NCI-H2196 (cell line): ENCODE measurements around the gene ZEB1.

Experiments used
- DNase-seq: peaks from one replicate; lab custom pipeline; 2025; ENCODE audit not compliant: unreplicated experiment; lab: John Stamatoyannopoulos, UW

The ZEB1 gene

DNA sequence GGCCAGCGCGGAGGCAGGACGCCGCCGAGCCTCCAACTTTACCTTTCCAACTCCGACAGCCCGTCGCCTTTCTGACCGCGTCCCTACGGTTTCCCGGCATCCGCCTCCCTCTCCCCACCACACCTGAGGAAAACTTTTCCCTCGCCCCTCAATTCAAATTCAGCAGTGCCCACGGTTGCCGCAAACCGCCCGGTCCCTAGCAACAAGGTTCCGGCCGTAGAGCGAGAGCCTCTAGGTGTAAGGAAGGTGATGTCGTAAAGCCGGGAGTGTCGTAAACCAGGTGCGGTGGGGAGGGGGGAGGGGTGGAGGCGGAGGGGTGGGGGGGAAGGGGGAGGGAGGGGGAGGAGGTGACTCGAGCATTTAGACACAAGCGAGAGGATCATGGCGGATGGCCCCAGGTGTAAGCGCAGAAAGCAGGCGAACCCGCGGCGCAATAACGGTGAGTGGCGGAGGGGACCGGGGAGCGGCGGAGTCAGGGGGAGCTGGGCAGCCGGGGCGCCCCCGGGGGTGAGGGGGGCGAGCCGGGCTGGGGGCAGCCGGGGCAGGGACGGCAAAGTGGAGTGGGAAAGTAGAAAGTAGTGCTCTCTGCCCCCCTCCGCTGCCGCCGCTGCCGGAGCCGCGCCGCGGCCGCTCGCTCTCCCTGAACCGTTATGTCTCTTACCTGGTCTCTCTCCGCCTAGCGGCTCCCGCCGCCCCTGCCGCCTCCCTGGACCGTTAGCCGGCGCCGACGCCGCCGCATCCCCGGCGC lies at the start of gene ZEB1:
ZEB1 (plus strand) TSS at position 363 of the 748 bp plus-strand sequence; CDS start at position 382, 19 bp downstream.
- peak; percentile 77 for DNase-seq

DNA sequence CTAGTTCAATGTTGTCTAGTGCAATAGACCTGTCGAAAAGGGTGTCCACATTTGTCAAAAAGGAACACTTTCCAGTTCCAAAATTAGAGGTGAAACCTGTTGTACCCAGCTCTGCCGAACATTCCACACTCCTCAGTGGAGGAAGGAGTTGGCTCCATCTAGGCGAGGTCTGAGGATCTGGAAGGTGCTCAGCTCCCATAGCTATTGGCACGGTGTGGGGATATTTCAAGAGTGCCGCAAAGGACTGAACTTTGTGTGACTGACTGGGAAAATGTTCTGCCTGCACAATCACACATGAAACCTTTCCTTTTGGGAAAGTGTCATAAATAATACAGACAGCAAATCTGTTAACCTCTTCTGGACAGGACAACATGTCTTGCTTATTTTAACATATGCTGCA lies 48.1 kb upstream of the ZEB1 start:
- no peak for DNase-seq

DNA sequence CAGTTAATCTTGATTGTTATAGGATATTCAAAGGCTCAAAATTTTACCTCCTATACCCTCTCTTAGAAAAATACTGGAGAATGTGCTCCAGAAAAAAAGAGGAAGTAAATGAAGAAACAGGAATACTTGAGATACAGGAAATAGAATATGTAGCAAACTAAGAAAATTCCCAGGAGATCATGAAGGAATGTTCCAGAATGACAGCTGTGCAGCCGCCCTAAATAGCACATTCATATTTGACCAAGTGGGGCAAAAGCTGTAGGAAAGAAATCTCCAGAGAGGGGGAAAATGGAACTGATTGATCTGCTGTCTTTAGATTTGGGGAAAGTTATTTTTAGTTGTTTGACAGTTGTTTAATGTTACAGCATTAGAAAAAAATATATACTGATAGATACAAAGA lies 46.2 kb upstream of the ZEB1 start:
- no peak for DNase-seq

DNA sequence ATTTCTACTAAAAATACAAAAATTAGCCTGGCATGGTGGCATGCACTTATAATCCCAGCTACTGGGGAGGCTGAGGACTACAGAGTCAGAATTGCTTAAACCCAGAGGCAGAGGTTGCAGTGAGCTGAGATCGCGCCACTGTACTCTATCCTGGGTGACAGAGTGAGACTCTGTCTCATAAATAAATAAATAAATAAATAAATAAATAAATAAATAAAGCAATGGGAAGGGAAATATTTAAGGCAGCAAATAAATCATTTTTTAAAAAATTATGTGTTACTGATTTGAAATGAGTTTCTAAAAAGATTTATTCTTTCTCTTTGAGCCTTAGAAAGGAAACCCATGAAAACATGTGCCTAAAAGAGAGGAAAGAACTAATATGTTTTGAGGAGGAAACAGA lies 45.2 kb upstream of the ZEB1 start:
- DNase-seq = no peak

DNA sequence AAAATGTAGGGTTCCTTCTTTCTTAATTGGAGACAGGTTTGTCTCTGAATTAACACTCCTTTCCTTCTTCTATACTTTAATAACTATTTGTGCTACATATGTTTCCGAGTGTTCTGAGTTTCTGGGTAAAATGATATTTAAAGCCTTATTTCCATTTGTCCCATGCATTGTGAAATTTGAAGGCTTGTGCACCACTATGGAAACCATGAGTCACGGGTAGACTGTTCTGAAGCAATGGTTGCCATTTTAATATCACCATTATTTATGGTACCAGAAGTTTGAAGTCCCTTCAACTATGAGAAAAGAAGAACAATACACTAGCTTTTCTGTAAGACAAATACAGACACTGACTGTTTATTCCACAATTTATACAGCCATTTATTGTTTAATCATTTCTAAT lies 44.7 kb upstream of the ZEB1 start:
- no peak for DNase-seq

DNA sequence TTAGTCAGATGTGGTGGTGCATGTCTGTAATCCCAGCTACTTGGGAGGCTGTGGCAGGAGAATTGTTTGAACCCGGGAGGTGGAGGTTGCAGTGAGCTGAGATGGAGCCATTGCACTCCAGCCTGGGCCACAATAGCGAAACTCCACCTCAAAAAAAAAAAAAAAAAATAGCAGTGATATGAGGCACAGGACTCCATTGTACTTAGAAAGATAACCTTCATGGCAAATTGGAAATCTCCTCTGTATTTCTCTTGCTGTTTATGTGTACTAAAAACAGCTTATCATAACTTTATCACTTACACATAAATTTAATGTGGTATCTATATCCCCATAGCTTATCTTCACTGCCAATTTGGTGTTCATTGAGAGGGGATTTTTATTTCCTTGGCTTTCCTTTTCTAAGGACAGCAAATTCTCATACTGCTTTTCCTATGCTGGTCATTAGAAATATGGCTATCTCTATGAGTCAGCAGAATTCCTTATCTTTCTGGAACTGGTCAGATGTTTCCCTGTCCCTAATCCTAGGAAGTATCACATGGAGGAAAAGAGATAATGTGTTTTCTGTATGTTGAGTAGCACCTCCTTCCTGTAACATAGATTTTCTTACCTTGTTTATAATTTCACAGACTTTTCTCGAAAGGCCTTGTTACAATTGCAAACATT lies 40.6 kb upstream of the ZEB1 start:
- no peak for DNase-seq

DNA sequence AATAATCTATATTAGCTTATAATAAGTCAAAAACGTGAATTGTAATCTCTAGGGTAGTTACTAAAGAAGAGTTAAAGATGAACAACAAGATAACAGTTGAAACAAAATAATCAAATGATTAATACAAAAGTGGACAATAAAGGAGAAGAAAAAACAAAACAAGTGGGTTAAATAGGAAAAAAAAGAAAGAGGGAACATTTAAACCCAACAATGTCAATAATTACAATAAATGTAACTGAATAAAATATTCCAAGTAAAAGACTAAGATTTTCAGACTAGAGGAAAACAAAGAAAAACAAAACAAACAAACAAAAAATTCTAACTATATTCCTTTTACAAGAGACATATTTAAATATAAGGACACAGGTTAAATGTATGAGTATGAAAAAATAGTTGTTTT lies 38.0 kb upstream of the ZEB1 start:
- no peak for DNase-seq

DNA sequence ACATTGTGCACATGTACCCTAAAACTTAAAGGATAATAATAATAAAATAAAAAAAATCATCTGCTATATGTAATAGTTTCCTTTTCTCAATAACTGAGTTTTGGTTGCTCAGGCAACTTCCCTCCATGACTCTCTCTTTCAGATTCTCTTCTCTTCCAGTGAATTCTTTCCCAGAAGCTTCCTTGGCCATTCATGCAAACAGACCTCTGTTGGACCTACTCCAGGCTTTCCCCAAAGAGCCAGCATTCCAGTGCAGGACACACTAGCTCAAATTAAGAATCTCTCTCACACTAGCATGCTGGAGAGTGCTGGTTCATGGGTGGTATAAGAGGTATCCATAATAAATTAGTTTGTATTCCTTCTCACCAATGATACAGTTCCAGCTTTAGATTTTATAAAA lies 31.0 kb upstream of the ZEB1 start:
- no peak for DNase-seq

DNA sequence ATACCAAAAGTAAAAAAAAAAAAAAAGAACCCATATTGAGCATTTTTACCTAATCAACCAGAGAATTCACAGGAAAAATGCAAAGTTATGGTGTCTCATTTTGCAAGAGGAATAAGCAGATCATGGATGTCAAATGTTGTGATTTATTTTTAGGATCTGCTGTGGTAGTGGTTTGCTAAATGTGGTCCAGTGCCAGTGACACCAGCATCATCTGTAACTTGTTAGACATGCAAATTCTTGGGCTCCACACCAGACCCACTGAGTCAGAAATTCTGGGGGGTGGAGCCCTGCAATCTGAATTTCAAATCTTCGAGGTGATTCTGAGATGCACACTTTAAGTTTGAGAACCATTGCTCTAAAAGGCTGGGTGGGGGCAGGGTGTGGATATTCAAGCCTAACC lies 30.1 kb upstream of the ZEB1 start:
- no peak for DNase-seq

DNA sequence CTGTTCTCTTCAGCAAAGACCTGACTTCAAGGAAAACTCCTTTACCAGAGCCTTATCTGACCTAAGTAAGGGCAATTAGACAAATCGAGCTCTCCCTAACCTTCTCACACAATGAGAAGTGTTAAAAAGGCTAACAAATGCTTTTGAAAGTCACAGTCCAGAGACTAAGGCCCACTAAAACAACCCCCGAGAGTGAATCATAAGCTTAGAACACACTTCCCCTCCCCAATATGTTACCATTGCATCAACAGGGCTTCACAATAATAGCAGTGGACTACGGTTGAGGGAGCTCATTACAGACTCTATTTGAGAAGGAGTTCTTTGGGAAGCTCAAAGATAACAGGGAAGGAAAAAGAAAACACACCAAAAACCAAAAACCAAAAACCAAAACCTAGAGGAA lies 28.6 kb upstream of the ZEB1 start:
- DNase-seq = no peak

DNA sequence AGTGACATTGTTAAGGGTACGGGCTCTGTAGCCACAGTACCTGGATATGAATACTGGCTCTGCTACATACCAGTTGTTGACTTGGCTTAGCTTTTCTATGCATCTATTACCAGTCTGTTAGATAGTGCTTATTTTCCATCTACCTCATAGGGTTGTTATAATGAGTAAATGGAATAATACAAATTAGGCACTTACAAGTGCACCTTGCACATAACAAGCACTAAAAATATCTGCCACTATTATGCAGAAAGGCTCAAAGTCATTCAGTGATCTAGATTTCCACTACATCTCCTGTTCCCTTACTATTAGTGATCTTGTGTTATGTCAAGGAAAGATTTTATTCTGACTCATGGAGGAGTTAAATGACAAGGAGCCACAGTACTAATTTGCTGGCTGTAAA lies 27.9 kb upstream of the ZEB1 start:
- DNase-seq = no peak

DNA sequence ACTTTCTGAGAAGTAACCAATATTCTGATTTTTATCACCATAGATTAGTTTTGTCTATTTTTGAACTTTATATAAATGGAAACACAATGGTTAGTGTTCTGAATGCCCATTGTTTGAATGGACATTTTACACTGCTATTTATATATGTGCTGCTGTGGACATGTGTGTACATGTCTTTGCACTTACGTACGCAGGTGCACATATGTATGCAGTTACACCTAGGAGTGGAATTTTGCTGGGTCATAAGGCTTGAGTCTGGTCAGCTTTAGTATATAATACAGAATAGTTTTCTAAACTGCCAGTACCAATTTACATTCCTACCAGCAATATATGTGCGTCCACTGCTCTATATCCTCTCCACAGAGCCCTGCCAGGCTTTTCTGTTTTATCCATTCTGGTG lies 24.5 kb upstream of the ZEB1 start:
- DNase-seq = no peak

DNA sequence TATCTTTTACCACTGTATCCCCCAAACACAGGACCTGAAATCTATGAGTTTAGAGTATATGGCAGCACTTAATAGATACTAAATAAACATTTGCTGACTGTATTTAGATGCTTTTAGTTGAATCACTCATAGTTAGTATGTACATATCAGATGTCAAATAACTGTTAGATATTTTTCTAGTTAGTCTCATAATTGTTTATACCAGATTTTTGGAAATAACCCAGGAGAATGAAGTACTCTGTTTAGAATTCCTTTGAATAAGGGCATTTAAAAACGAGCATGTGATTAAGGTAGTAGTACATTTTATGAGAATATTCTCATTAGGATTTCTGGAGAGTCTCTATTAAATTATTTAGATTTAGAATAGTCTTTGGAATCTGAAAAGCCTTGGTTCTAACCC lies 22.3 kb upstream of the ZEB1 start:
- DNase-seq = no peak

DNA sequence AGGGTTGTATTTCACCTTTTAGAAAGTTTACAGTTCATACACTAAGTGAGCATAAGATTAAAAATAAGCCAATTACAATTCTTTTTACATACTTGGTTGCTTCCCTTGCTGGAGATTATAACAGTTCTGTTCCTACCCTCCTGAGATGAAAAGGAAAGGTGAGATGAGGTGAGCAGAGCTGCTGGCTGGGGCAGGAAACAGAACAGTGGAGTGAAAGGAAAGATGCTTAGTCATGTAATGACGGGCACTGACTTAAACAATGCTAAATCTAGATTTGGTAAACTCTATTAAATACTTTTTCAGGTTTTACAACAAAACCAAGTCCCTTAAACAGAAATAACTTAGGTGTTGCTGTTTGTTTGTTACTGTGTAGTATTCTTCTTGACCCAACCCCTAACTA lies 19.9 kb upstream of the ZEB1 start:
- no peak for DNase-seq

DNA sequence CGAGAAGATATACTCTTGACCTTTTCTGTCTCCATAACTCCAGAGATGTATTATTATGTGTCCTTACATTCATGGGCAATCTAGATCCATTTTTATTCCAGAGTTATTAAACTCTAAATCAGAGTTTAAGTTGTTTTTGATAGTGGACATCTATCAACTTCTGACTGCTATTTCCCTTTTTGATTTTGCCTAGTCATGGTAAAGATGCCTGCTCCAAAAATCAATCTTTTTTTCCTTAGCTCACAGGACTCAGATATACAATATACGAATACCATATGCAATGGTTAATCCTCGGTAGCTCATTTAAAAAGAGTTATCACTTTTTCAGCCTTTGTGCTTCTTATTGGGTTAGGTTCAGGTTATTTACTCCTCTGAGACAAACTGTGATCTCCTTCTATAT lies 15.8 kb upstream of the ZEB1 start:
- DNase-seq = no peak

DNA sequence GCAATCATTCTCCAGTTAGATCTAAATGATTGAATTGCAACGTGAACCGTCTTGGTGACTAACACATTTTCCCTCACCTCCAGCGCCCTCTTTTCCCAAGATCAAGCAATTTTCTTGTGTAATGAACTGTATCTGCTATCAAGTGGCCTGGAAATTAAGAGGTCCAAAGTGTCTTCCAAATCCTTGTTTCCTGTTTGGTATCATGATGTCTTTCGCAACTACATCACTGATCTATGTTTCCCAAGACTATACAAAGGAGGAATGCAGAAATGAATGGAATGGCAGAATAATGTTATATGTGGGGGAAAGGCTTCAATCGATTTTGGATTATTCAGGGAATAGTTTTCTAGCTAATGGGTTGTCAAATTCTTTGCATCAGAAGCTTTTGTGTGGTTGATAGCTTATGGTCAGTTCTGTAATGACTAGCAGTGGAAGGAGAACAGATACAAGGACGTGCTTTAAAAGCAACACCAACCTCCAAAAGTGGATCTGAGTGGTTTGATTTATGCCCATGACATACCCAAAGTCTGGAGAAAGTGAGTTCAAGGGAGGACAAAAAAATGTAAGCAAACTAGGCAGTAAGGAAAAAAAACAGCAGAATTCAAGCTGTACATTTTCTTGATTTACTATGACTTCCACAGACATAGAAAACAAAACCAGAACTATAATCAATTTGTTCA lies 14.6 kb upstream of the ZEB1 start:
- no peak for DNase-seq

DNA sequence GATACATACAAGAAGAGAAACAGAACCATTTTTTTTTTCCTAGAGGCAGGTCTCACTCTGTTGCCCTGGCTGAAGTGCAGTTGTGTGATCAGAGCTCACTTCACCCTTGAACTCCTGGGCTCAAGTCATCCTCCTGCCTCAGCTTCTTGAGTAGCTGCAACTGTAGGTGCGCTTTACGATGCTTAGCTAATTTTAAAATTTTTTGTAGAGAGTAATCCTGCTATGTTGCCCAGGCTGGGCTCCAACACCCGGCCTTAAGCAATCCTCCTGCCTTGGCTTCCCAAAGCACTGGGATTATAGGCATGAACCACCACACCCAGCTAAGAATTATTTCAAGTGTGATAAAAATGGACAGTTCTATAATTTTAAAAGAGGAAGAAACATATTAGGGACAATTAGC lies 5.6 kb upstream of the ZEB1 start:
- DNase-seq = no peak

DNA sequence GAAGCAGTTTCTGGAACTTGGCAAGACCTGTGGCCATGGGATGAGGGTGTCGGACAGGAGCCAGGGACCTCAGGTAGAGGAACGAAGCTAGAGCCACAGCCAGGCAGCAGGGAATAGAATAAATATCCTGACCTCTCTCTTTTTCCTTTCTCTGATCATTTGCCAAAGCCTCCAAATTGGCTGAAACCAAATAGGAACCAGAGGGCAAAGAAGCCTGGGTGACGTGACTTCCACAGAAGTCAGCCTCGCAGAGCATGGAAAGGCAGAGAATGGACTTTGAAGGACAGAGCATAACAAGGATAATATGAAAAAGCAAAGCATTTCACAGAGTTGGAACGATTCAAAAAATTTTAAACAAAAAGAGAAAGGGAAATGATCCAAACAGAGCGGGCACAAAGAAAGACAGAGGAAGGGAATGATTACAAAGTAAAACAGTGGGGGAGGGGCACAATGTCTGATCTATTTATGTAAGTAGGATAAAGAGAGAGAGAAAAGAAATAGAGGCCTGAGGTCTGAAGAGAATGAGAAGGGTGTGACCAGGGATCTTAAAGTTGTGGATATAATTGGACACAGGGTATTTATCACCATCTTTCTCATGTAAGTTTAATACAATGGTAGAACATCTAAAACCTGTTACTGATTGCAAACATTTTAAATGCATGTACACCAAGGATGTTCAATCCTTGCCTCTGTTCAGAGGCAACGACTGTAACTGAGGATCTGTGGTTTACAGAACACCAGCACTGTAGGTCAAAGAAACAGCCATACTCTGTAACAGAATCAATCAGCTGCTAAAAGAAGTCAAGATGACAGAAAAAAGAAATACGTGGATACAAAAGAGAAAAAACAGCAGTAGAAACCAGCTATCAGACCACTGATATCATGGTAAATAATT lies 4.5 kb upstream of the ZEB1 start:
- no peak for DNase-seq

DNA sequence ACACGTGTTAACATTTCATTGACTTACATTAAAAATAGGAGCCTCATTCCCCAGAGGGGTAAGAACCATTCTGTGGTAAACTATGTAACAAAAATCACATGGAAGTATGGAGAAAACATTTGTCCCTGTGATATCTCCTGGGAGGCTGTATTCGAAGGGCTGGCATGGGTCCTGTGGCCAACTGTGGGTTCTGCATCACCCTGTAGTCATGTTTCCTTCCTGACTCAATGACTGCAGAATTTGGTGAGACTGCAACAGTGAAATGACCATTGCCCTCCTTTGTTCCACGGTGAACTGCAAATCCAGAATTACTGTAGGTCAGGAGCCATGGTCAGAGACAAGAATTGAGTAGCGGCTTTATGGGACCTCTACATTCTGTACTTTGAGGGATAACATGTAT lies 3.6 kb upstream of the ZEB1 start:
- no peak for DNase-seq

DNA sequence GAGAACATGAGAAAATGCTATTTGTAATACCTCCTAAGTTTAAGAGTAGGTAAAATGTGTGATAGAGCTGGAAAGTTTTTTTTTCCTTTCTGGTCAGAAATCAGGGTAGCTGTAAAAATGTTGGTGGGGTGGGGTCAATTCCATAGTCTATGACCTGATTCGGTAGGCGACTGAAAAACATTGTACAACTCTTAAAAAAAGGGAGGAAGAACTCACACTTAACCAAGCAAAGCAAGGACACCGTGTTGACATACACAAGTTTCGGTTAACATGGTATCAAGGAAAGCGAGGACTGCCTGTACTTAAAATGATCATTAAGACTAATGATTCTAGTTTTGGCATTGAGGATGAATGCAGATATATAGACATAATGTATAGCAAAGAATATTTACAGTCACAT lies 1.8 kb upstream of the ZEB1 start:
- no peak for DNase-seq

DNA sequence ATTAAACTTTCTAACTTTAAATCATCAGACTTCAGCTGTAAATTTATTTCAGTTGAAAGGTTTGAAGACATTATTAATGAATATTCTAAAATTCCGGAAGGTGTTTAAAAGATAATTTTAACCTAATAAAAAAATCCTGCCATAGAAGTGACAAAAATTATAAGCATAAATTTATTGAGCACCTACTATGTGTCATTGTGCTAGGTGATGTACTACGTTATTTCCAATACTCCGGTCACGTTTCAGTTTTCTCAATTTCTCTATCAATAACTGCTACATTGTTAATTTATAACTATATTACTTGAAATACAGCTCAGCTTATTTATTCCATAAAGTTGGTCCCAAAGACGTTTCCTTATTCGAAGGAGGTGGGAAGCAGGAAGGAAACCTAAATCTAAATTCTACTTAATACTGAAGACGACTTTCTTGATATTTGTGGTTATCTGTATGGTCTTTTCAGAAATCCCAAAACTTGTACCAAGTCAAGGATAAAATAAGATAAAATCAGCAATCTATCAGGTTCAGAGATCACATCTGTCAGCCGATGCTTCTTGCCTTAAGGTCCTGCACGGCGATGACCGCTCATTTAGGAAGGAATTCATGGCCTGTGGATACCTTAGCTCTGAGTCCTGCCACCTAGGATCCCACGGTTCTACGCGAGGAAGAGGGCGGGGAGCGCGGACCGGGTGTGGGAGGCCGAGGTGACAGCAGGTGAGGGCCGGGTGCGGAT lies 1.2 kb upstream of the ZEB1 start:
- no peak for DNase-seq
